Ectodermal cell (in vitro differentiated cells): ENCODE data around the gene COL4A6.

Experiments
- H3K27ac ChIP-seq: 2 replicates; pipeline ENCODE4 v1.7.0; 2013; ENCODE audit warnings: mild to moderate bottlenecking, low read depth, low read length; ENCODE audit not compliant: insufficient read depth, poor library complexity, severe bottlenecking
- H3K27me3 ChIP-seq: 2 replicates; pipeline ENCODE4 v1.7.0; 2013; ENCODE audit warnings: mild to moderate bottlenecking, low read length; ENCODE audit not compliant: insufficient read depth, control insufficient read depth, poor library complexity, severe bottlenecking
- H3K36me3 ChIP-seq: one replicate; pipeline ENCODE4 v1.7.0; 2013; ENCODE audit warnings: low read length; ENCODE audit not compliant: control insufficient read depth, insufficient read depth
- H3K4me1 ChIP-seq: one replicate; pipeline ENCODE4 v1.7.0; 2013; ENCODE audit warnings: low read length; ENCODE audit not compliant: control insufficient read depth, insufficient read depth
- H3K4me3 ChIP-seq: 2 replicates; pipeline ENCODE4 v1.7.0; 2013; ENCODE audit warnings: low read depth, low read length, control low read depth; ENCODE audit not compliant: insufficient read depth
- H3K9me3 ChIP-seq: 2 replicates; pipeline ENCODE4 v1.7.0; 2013; ENCODE audit warnings: mild to moderate bottlenecking, low read length, moderate library complexity; ENCODE audit not compliant: control insufficient read depth
- WGBS, 2 experiments: methylation state at CpG; one replicate each; pipeline ENCODE4 v1.1.7; 2013; ENCODE audit warnings: missing lambda C conversion rate in 2 of 2; 5-methylcytosine and 5-hydroxymethylcytosine counted together

COL4A6 gene

DNA sequence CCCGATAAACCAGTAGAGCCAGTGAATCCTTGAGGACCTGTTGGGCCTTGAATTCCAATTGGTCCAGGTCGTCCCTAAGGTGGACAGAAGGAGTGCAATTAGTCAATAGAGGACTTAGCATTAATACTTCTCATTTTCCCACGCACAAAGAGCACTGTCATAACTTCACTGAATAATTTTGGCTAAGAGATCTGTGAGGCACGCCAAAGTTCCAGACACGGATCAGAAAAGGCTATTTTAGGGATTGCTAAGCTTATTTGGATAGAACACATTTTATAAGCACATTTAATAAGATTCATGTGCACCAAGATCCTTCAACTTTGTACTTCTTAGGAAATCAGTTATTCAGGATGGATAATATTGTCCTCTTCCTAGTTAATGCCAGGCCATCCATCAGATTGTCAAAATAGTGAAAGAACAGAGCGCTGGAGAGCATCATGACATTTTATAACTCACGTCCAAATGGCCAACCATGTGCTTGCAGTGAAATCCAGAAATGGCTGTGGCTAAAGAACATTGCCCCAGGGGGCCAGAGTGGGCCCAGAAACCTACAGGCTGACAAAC is 216.8 kb downstream of the COL4A6 start:
- no peaks in the 10 kb centered on the region for H3K4me1 ChIP-seq
- 87 to 98% methylated on average over 5 to 6 of the region's 7 CpGs for WGBS, 2 experiments
- no peak overlapping the region for H3K27ac ChIP-seq
- no peaks in the 10 kb centered on the region for H3K36me3 ChIP-seq
- no peaks in the 10 kb centered on the region for H3K9me3 ChIP-seq
- H3K4me3 ChIP-seq = no peak overlapping the region
- no peaks in the 10 kb centered on the region for H3K27me3 ChIP-seq

DNA sequence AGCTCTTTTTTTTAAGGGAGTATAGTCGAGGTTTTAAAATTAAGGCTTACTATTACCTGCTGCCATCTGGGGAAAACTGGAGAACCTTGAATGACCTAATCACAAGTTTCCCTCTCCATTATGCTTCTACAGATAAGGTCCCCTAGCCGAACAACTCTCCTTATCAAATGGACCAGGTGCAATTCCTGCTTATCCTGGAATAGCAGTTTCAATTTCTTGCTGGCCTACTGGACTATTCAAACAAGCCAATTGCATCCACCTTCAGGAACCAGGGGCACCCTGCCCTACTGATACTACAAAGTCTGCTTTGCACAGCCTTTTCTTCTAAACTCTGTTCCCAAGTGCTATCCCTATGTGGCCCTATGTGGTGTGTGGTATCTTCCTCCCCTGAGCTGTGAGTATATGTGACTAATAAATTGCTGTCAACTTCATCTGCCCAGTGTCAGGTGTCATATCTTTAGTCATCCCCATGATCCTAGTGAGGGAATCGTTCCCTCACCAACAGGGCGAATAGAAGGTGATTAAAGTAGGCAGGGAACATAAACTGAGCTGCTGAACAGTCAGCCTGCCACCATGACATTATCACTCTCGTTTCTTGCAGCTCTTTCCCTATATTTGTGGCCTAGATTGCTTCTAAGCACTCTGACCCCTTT is 218.1 kb downstream of the COL4A6 start:
- Histone ChIP-seq H3K27me3 (no peaks in the 10 kb centered on the region), H3K36me3 (no peaks in the 10 kb centered on the region), H3K9me3 (no peaks in the 10 kb centered on the region), H3K4me1 (no peaks in the 10 kb centered on the region), H3K4me3 (no peak overlapping the region), H3K27ac (no peak overlapping the region)
- WGBS, 2 experiments = 87 to 90% methylated on average over 4 to 5 of the region's 5 CpGs

DNA sequence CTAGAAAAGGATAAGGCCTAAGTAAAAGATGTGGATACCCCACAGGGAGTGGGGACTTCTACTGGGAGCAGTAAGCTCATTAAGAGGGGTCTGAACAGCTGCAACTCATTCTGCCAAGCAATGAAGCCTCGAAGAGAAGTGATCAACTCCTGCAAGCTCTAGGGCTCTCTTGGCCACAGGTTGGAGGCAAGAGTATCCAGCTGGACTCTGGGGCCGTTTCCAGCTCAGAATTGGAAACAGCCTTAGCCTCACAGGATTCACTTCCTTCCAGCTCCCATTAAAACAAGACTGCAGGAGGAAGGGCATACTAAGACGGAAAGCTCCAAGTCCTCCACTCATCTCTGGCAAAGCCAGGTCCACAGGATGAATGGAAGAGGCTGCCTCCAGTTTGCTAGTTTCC is 220.3 kb downstream of the COL4A6 start:
- Histone ChIP-seq H3K36me3 (no peaks in the 10 kb centered on the region), H3K27ac (no peak overlapping the region), H3K27me3 (no peaks in the 10 kb centered on the region), H3K4me1 (no peaks in the 10 kb centered on the region), H3K4me3 (no peak overlapping the region), H3K9me3 (no peaks in the 10 kb centered on the region)
- WGBS, 2 experiments = 97 to 98% methylated on average over 3 of the region's 3 CpGs

DNA sequence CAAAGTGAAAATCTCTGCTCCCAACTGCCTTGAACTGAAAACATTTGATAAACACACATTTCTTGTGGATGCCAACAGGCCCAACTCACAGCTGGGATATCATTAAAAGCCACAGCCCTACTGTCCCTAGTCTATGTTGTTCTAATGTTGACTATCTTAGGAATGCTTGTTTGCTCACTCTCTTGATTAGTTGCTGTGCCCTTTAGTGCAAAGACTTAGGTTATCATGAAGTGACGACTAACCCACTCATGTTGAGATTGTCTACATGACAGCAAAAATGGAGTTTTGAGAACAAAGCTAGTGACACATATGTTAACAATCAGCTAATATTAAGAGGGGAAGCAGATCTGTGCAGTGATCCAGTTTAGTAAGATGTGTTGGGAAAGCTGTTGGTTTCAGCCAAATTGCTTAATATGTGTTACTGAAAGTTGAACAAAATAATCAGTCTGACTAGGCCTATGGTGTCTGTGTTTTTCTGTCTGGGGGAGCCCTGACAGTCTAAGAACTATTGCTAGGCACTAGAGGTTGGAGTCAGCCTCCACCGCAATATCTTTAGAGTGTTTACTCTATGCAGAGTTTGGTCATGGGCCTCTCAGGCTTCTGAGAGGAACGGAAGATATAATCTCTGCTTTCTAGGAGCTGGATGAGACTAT is 221.2 kb downstream of the COL4A6 start:
- no peaks in the 10 kb centered on the region for H3K9me3 ChIP-seq
- H3K36me3 ChIP-seq = no peaks in the 10 kb centered on the region
- no peaks in the 10 kb centered on the region for H3K27me3 ChIP-seq
- 95 to 100% methylated on average over 1 to 3 of the region's 3 CpGs for WGBS, 2 experiments
- no peak overlapping the region for H3K27ac ChIP-seq
- H3K4me3 ChIP-seq = no peak overlapping the region
- no peaks in the 10 kb centered on the region for H3K4me1 ChIP-seq

DNA sequence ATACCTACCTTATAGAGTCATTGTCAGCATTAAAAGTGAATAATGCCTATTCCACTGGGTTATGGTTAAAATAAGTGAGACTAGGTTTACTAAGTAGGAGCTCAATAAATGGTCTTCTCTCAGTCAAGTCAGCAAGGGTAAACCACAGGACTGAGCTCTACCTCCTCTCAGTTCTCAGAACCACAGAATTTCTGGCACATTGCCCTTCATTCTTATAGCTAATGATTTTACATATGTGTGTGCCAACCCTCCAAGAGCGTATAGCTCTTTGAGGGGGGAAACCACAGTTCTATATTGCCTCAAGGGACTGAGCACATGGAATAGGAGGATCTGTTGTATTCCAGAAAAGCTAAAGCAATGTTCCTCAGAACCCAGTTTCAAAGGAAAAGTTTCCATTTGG is 221.8 kb downstream of the COL4A6 start:
- Histone ChIP-seq H3K9me3 (no peaks in the 10 kb centered on the region), H3K4me1 (no peaks in the 10 kb centered on the region), H3K36me3 (no peaks in the 10 kb centered on the region), H3K27ac (no peak overlapping the region), H3K27me3 (no peaks in the 10 kb centered on the region), H3K4me3 (no peak overlapping the region)
- 100% methylated on average over 1 of the region's 1 CpG for WGBS, 2 experiments

DNA sequence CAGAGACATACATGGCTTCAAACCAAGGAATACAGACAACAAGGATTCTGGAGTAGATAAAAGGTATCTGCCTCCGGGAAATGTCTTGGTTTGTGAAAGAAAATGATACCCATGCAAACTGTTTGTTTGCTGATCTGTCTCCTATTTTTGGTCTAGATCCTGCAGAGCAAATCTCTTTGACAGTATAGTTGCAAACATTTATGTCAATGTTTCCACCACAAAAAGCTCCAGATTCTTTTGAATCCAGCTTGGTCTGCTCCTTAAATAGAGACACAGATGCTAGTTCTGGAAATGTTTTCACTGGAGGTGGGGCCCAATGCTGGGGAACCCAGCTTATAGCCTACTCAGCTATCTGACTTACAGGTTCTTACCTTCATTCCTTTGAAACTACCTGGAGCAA is 226.9 kb downstream of the COL4A6 start:
- Histone ChIP-seq H3K27ac (no peak overlapping the region), H3K4me3 (no peak overlapping the region), H3K9me3 (no peaks in the 10 kb centered on the region), H3K36me3 (no peaks in the 10 kb centered on the region), H3K27me3 (no peaks in the 10 kb centered on the region), H3K4me1 (peaks cover 9% of the 10 kb centered on the region)
- WGBS, 2 experiments = 89 to 100% methylated on average over 1 of the region's 1 CpG

DNA sequence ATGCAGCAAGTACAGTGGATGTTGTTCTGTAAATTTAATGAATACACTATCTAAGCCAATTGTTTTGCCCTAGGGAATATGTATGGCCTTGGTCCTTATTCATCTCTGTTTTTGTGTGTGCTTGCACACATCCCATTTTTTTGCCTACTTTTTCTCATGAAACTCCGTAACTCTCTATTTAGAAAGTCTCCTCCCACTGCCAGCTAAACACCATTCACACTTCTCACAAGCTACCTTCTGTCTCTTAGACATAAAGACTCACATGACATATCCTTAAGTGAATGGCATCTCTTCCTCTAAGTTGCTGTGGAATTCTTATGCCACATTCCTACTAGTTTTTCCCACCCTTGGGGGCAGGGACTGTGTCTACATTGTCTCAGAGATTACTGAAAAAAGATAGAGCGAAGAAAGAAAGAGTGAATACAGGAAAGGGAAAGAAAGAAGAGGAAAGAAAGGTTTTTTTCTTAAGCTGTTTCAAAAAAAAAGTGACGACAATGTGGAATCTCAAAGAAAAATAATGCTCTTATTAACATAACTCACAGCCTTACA is 229.1 kb downstream of the COL4A6 start:
- H3K4me1 ChIP-seq = peaks cover 9% of the 10 kb centered on the region
- H3K4me3 ChIP-seq = no peak overlapping the region
- H3K27me3 ChIP-seq = no peaks in the 10 kb centered on the region
- H3K27ac ChIP-seq = peak overlapping the region; percentile 63
- no peaks in the 10 kb centered on the region for H3K36me3 ChIP-seq
- 69 to 90% methylated on average over 2 to 3 of the region's 3 CpGs for WGBS, 2 experiments
- no peaks in the 10 kb centered on the region for H3K9me3 ChIP-seq

DNA sequence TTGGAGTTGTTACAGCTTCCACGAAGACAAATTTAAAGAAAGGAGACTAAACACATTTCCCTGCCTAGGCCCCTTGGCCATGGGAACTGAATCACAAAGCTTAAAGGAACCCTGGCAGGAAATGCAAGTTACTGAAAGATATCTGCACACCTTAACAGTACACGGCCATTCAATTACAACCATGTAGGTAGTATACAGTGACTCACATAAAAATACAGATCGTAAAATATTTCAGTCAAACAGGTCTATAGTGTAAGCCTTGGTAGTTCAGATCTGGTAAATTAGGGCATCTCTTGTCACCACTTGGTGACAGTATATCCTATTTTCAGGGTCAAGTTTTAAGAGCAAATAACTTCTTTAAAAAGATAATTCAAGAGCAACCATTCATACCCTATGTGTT is 234.7 kb downstream of the COL4A6 start:
- H3K27me3 ChIP-seq = no peaks in the 10 kb centered on the region
- no peak overlapping the region for H3K27ac ChIP-seq
- no peak overlapping the region for H3K4me3 ChIP-seq
- no peaks in the 10 kb centered on the region for H3K9me3 ChIP-seq
- 75 to 92% methylated on average over 1 to 3 of the region's 3 CpGs for WGBS, 2 experiments
- no peaks in the 10 kb centered on the region for H3K36me3 ChIP-seq
- H3K4me1 ChIP-seq = no peaks in the 10 kb centered on the region

DNA sequence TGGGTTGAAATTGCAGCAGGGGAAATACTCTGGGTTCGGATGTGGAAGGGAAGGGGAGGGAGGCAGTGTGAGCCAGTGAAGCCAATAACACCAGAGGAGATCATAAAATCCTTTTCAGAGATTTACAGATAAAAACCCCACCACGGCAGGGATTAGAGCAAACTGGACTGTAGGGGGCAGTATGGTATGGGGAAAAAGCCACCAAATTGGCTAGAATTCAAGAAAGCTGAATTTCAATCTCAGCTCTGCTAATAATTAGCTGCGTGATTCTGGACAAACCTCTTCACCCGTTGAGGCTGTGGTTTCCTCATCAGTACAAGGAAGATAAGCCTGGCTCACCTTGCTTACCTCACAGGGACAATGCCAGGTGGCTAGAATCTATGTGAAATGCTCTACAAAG is 238.5 kb downstream of the COL4A6 start:
- 35 to 50% methylated on average over 2 to 4 of the region's 4 CpGs for WGBS, 2 experiments
- no peaks in the 10 kb centered on the region for H3K36me3 ChIP-seq
- H3K4me3 ChIP-seq = no peak overlapping the region
- no peaks in the 10 kb centered on the region for H3K9me3 ChIP-seq
- no peak overlapping the region for H3K27ac ChIP-seq
- no peaks in the 10 kb centered on the region for H3K27me3 ChIP-seq
- H3K4me1 ChIP-seq = no peaks in the 10 kb centered on the region

DNA sequence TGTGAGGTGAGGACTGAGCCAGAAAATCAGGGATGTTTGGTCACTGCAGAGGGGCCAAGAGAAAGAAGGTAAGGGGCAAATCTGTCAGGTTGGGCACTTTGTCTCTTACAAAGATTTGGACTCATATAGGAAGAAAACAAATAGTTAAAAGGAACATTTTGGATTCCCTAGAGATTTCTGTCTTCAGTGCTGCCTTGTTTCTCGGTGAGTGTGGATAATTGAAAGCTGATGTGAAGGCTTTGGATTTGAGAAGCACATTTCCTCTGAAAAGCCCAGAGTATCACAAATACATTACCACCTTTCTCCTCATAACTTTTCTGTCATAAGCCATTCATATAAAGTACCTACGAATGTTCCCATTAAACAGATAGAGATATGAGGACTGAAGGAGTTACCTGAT is 239.2 kb downstream of the COL4A6 start:
- H3K36me3 ChIP-seq = no peaks in the 10 kb centered on the region
- no peaks in the 10 kb centered on the region for H3K9me3 ChIP-seq
- 94% methylated on average over 1 of the region's 2 CpGs; no CpG with 5 or more reads in 1 of the 2 experiments for WGBS, 2 experiments
- H3K27ac ChIP-seq = no peak overlapping the region
- H3K27me3 ChIP-seq = no peaks in the 10 kb centered on the region
- no peaks in the 10 kb centered on the region for H3K4me1 ChIP-seq
- no peak overlapping the region for H3K4me3 ChIP-seq
